ENCODE data around the gene KLHDC7B. TPM values are rescaled to one million over a fixed set of nuclear protein-coding genes. Genes with fewer than 3 reads are reported as not detected.

Gene KLHDC7B
- not detected in 2 replicates for total RNA-seq

DNA sequence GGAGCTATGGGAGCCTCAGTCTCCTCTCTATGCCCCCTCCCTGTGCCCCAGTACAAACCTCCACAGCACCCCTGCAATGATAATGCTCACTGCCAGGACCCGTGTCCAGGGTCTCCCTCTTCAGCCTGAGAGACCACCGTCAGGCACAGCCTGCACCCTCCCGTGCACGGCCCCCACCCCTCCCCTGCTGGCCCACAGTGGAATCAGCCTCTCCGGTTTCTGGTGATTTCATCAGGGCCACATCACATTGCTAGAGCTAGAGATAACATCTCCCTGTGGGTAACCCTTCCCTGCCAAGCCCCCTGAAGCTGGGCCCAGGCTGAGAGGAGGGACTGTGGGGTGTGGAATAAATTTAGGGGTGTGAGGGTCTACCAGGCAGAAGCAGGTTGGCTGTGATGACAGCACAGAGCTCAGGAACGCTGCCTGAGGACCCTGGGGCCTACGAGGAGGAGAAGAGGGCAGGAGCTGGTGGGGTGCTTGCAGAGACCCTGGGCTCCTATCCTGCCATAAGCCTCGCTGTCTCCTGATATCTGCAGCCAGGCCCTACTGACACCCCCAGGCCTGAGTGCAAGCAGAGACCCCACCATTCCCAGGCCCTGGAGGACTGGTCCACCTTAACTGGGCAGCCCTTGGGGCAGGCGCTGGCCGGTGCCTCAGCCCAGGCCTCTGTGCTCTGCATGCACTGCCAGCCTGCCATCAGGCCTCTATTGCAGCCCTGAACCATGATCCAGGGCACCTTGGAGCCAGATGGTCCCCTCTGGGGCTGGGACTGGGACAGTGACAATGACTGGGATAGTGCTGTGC is at the start of gene KLHDC7B:
KLHDC7B (plus strand) TSS at position 378 of the 804 bp plus-strand sequence; CDS start at position 723, 345 bp downstream.
- no peak for DNase-seq (ENCODE audit: low read depth in 2 of 2)

- DNase-seq (ENCODE audit: low read depth in 2 of 2): no peak
Observed at GRCh38 chr22:50497093-50497492, 48.6 kb upstream of the KLHDC7B start.

DNA sequence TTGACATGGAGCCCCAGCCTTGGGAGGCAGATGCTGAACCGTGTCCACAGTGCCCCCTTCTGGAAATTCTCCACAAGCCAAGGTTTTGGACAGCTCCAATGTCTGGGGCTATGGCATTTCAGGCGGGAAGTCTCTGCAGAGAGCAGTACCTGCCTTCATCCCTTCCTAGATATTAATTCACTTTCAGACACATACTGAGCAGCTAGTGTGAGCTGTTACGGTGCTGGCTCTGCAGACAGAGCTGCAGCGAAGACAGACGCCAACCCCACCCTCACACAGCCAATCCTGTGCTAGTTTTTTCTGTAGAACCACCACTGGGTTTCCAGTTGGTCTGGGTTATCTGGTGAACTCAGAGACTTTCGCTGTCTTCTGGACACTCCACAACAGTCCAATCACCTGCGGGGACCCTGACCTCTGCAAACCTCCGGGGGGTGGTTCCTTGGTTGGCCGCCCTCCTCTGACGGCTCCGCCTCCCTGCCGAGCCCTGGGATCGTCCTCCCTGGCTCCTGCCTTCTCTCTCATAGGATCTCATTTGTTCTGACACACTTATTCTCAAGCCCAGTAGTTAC is 47.3 kb upstream of the KLHDC7B start:
- peak; percentile 37 to 68 for DNase-seq (ENCODE audit: low read depth in 2 of 2)

- DNase-seq (ENCODE audit: low read depth in 2 of 2): no peak
Observed at GRCh38 chr22:50500452-50500851, 45.2 kb upstream of the KLHDC7B start.

GRCh38 chr22:50502096-50502495 is 43.6 kb upstream of the KLHDC7B start:
- DNase-seq (ENCODE audit: low read depth in 2 of 2): no peak

- no peak for DNase-seq (ENCODE audit: low read depth in 2 of 2)
Observed at GRCh38 chr22:50502628-50503474, 42.8 kb upstream of the KLHDC7B start.

- DNase-seq (ENCODE audit: low read depth in 2 of 2): no peak
Observed at GRCh38 chr22:50503475-50504145, 42.1 kb upstream of the KLHDC7B start.

- no peak for DNase-seq (ENCODE audit: low read depth in 2 of 2)
Observed at GRCh38 chr22:50504369-50505211, 41.1 kb upstream of the KLHDC7B start.

DNA sequence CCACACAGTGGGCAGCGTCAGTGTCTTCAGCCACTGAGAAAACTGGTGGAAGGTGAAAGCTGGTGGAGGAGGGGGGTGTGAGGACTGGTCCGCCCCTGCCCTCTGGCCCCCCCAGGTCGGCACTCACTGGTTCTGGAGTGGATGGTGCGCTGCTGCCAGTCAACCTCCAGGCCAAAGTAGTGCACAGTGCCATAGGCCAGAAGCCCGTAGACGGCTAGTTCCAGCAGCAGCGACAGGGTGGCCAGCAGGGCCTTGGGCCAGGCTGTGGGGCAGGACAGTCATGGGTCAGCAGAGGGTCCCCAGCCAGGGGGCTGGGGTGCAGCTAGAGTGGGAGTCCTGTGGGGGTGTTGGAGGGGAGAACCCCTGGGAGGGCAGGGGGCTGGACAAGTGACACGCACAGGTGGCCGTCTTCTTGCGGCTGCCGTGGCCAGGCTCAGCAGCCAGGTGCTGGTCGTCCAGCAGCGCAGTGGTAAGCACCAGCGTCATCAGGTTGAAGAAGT is 40.4 kb upstream of the KLHDC7B start:
- no peak for DNase-seq (ENCODE audit: low read depth in 2 of 2)

DNA sequence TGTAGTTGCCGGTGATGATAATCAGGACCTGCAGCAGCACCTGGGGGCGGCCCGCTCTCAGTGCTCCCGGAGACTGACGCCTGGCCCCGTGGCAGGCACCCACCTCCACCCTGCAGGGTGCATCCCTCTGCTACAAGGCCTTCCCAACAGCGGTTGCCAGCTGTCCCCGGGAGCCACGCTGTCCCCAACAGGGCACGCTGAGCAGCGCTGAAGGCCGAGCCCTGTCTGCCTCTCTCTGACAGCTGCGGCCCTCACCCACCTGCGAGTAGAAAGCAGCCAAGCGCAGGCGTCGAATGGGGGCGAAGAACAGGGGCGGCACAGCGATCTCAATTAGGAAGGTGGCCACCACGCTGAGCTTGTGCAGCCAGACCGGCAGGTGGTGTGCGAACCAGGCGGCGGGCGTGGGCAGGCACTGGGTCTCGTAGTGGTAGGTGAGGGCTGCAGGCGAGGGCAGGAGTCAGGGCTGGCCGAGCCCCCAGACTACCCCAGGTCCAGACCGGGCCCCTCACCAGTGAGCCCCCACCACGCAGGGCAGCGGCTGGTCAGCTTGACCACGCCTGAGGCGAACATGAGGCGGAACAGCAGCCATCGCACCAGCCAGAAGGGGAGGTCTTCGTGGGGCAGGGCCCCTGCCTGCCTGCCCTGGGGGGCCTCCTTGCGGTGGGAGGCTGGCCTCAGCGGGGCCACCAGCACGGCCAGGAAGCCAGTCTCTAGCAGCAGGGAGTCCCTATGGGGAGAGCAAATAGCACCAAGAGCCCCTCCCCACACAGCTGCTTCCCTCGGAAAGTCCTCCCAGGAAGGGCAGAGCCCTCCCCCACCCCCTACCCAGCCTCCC is 39.7 kb upstream of the KLHDC7B start:
- DNase-seq (ENCODE audit: low read depth in 2 of 2): no peak

GRCh38 chr22:50506611-50507420 is 38.9 kb upstream of the KLHDC7B start:
- peak in 1 of 2 donors; percentile 21 for DNase-seq (ENCODE audit: low read depth in 2 of 2)

DNA sequence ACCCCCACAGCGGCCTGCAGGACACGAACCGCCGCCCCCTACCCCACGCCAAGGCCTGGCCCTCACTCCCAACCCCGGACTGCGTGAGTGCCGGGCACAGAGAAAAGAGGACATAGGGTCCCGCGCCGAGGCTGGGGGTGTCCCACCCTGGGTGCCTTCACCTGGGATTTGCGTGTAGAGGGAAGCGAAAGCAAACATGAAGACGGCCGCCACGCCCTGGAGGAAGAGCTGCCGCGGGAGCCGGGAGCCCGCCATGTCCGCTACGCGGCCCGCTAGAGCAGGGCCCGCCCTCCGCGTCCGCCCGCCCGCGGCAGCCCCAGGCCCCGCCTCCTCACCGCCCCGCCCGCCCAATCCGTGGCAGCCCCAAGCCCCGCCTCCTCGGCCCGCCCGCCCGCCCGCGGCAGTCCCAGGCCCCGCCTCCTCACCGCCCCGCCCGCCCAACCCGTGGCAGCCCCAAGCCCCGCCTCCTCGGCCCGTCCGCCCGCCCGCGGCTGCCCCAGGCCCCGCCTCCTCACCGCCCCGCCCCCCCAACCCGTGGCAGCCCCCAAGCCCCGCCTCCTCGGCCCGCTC is 38.2 kb upstream of the KLHDC7B start, which contains the start of gene LMF2:
LMF2 (minus strand) TSS at position 282 of the 570 bp plus-strand sequence; CDS start at position 255, 27 bp downstream.
- peak in 1 of 2 donors; percentile 33 for DNase-seq (ENCODE audit: low read depth in 2 of 2)

DNA sequence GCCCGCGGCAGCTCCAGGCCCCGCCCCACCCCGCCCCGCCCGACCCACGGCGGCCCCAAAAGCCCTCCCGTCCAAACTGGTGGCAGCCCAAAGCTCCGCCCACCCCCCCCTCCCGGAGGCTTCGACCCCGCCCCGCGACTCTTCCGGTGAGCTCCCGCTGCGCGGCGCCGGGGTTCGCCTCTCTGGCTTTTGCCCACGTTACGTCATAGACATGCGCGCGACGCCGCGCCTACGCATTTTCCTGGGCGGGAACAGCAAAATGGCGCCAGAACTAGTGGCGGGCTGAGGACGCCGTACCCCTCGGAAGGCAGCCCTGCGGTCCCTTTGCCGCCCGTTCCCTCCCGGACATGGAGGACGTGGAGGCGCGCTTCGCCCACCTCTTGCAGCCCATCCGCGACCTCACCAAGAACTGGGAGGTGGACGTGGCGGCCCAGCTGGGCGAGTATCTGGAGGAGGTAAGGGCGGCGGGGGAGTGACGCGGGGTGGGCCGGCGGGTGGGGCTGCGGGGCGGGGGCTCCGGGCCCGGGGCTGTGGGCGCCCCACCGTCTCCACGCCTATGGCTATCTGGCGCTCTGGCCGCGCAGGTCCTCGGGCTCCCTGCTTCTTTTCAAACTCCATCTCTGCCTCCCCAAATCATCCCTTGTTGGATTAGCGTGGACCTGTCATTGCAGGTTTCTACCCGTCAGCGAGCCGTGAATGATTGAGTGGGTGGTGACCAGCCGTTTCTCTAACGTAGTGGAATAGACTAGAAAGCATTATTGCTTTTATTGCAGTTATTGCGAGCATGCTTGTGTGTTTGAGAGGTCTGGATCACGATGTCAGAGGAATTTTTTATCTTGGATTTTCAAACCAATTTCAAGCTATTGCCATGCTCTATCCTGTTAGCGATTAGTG is 37.5 kb upstream of the KLHDC7B start, which contains the start of gene NCAPH2:
NCAPH2 (plus strand) TSS at position 234 of the 894 bp plus-strand sequence; CDS start at position 348, 114 bp downstream.
- peak; percentile 93 to 97 for DNase-seq (ENCODE audit: low read depth in 2 of 2)

GRCh38 chr22:50508897-50509296 is 36.8 kb upstream of the KLHDC7B start:
- DNase-seq (ENCODE audit: low read depth in 2 of 2): no peak

DNA sequence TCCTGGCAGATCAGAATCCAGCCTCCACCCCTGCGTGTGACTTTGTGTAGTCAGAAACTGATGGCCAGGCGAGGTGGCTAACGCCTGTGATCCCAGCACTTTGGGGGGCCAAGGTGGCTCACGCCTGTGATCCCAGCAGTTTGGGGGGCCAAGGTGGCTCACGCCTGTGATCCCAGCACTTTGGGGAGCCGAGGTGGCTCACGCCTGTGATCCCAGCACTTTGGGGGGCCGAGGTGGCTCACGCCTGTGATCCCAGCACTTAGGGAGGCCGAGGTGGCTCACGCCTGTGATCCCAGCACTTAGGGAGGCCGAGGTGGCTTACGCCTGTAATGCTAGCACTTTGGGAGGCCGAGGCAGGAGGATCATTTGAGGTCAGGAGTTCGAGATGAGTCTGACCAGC is 32.5 kb upstream of the KLHDC7B start:
- no peak for DNase-seq (ENCODE audit: low read depth in 2 of 2)

DNA sequence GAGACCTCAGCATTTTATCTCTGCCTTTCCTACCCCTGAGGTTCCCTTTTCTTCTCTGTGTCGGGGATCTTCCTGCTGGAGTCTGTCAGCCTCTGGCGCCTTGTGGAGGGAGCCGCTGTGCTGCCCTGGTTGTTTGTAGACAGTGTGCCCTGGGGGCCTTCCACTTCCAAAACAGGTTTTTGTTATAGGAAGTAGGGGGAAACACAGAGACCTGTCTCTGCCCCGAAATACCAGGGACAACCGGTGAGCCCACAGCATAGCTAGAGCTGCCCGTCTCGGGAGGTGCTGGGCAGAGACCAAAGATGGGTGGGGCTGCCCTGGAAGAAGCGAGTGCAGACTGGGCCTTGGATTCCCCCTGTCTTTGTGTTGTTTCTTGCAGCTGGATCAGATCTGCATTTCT is 29.6 kb upstream of the KLHDC7B start:
- no peak for DNase-seq (ENCODE audit: low read depth in 2 of 2)

- no peak for DNase-seq (ENCODE audit: low read depth in 2 of 2)
Observed at GRCh38 chr22:50516891-50517290, 28.8 kb upstream of the KLHDC7B start.
